Endothelial cell of umbilical vein (primary cell): ENCODE results near the gene OR10J4. TPM values are rescaled to one million over a fixed set of nuclear protein-coding genes. Genes with fewer than 3 reads are reported as not detected.

Source experiments
- BruUV-seq: library from RNA; stranded (reverse); fragments of 400-500 nt; replicated peaks from 2 replicates; lab custom pipeline; 2021; lab: Mats Ljungman, UMichigan
- CTCF ChIA-PET: fragments of 300-600, 350-600 bp; sonication (Branson Sonifier 250); formaldehyde crosslinking; loops from one replicate; lab custom pipeline; 2021; ENCODE audit warnings: antibody characterized with exemption, inconsistent platforms; lab: Charles Lee
- POLR2A ChIA-PET: fragments of 300-600, 350-600 bp; sonication (Branson Sonifier 250); formaldehyde crosslinking; loops from one replicate; lab custom pipeline; 2021; ENCODE audit warnings: antibody characterized with exemption, inconsistent platforms; lab: Charles Lee
- DNase-seq: peaks from one replicate; pipeline ENCODE4 v3.0.0-alpha.2; 2011; ENCODE audit warnings: low read depth, low spot score
- FAIRE-seq: peaks from 2 replicates; lab custom pipeline; 2011; peaks lifted over from hg19 to GRCh38; lab: Jason Lieb, UNC
- H2AFZ ChIP-seq: 2 replicates; pipeline ENCODE4 v1.6.0; 2012; ENCODE audit warnings: low read depth, low read length, control low read depth, inconsistent platforms
- H3K27ac ChIP-seq: 2 replicates; pipeline ENCODE4 v1.5.1; 2011; ENCODE audit warnings: low read depth, mild to moderate bottlenecking, control low read depth, low read length, moderate library complexity; ENCODE audit not compliant: insufficient read depth
- H3K27me3 ChIP-seq, 2 experiments: 2 replicates each; pipeline versions ENCODE4 v1.6.0 to v1.6.1; 2011; ENCODE audit warnings: low read length in 2 of 2, mixed read lengths in 1 of 2; ENCODE audit not compliant: control insufficient read depth in 2 of 2, insufficient read depth in 2 of 2
- H3K36me3 ChIP-seq, 2 experiments: 2 replicates in 1 of 2; 3 replicates in 1 of 2; pipeline ENCODE4 v1.5.1; 2011; ENCODE audit warnings: low read length in 2 of 2, mild to moderate bottlenecking in 1 of 2, moderate library complexity in 1 of 2; ENCODE audit not compliant: control insufficient read depth in 2 of 2, insufficient read depth in 2 of 2; ENCODE audit errors: extremely low read depth in 1 of 2
- H3K4me1 ChIP-seq: 3 replicates; pipeline ENCODE4 v1.5.1; 2011; ENCODE audit warnings: mild to moderate bottlenecking, low read length; ENCODE audit not compliant: control insufficient read depth, insufficient read depth; ENCODE audit errors: extremely low read depth
- H3K4me2 ChIP-seq: 2 replicates; pipeline ENCODE4 v1.6.1; 2011; ENCODE audit warnings: low read length, control low read depth, mixed read lengths; ENCODE audit not compliant: insufficient read depth
- H3K4me3 ChIP-seq, 3 experiments: fragments of 200-600 bp in 1 of 3; sonication (generic), shearing (Covaris generic) in 1 of 3; replicated peaks in 1 of 3; 2 replicates each; pipeline ENCODE4 v1.5.1; 2011 to 2016; ENCODE audit warnings: control low read depth in 3 of 3, low read length in 3 of 3, mild to moderate bottlenecking in 2 of 3, inconsistent platforms in 1 of 3, low read depth in 1 of 3, moderate library complexity in 1 of 3; ENCODE audit not compliant: insufficient read depth in 1 of 3
- H3K79me2 ChIP-seq: 2 replicates; pipeline ENCODE4 v1.6.0; 2012; ENCODE audit warnings: low read length, inconsistent platforms; ENCODE audit not compliant: control insufficient read depth, insufficient read depth
- H3K9ac ChIP-seq: replicated peaks from 2 replicates; pipeline ENCODE3; 2011; ENCODE audit warnings: low read length, control low read depth; ENCODE audit not compliant: insufficient read depth; ENCODE audit errors: extremely low read depth
- H3K9me1 ChIP-seq: replicated peaks from 3 replicates; pipeline ENCODE4 v1.6.0; 2011; ENCODE audit warnings: mild to moderate bottlenecking, low read length; ENCODE audit not compliant: control insufficient read depth, insufficient read depth; ENCODE audit errors: extremely low read depth
- H3K9me3 ChIP-seq: replicated peaks from 2 replicates; pipeline ENCODE4 v1.5.1; 2012; ENCODE audit warnings: low read length, inconsistent platforms; ENCODE audit not compliant: control insufficient read depth, insufficient read depth
- H4K20me1 ChIP-seq: replicated peaks from 2 replicates; pipeline ENCODE3; 2011; ENCODE audit warnings: mild to moderate bottlenecking, low read length; ENCODE audit not compliant: control insufficient read depth, insufficient read depth; ENCODE audit errors: extremely low read depth
- CTCF ChIP-seq, 2 donors: IDR thresholded peaks; 1 replicate in 1 of 2; 2 replicates in 1 of 2; pipeline ENCODE4 v1.5.1; 2011; ENCODE audit warnings: low read length in 2 of 2, mild to moderate bottlenecking in 2 of 2, moderate library complexity in 2 of 2, control low read depth in 1 of 2, inconsistent platforms in 1 of 2, low read depth in 1 of 2; ENCODE audit not compliant: insufficient read depth in 1 of 2; ENCODE audit errors: extremely low read depth in 1 of 2
- EZH2 ChIP-seq: IDR thresholded peaks from 2 replicates; pipeline ENCODE4 v1.6.1; 2012; ENCODE audit warnings: borderline replicate concordance, low read depth, mild to moderate bottlenecking, moderate library complexity, low read length, inconsistent platforms; ENCODE audit not compliant: severe bottlenecking
- FOS ChIP-seq: IDR thresholded peaks from 2 replicates; pipeline ENCODE4 v1.6.1; 2011; ENCODE audit warnings: mild to moderate bottlenecking, low read length, moderate library complexity, borderline replicate concordance; ENCODE audit not compliant: insufficient read depth
- GATA2 ChIP-seq: IDR thresholded peaks from 2 replicates; pipeline ENCODE4 v1.7.0; 2011; ENCODE audit warnings: low read depth, mild to moderate bottlenecking, moderate library complexity, mixed read lengths, low read length; ENCODE audit not compliant: insufficient read length, insufficient read depth
- JUN ChIP-seq: IDR thresholded peaks from 2 replicates; pipeline ENCODE4 v1.6.1; 2011; ENCODE audit warnings: borderline replicate concordance, low read depth; ENCODE audit not compliant: insufficient read length, insufficient read depth
- MAX ChIP-seq: IDR thresholded peaks from 2 replicates; pipeline ENCODE4 v1.6.1; 2011; ENCODE audit not compliant: insufficient read depth, insufficient read length
- MYC ChIP-seq: IDR thresholded peaks from one replicate; pipeline ENCODE4 v1.6.1; 2011; ENCODE audit warnings: mild to moderate bottlenecking, low read depth, low read length
- POLR2A ChIP-seq: IDR thresholded peaks from 2 replicates; pipeline ENCODE4 v1.6.1; 2012; ENCODE audit warnings: low read depth, mild to moderate bottlenecking, control low read depth, low read length
- POLR2AphosphoS5 ChIP-seq: IDR thresholded peaks from 2 replicates; pipeline ENCODE4 v1.6.1; 2012; ENCODE audit warnings: low read depth, mild to moderate bottlenecking, control low read depth, low read length, moderate library complexity; ENCODE audit not compliant: insufficient read depth
- dilution Hi-C: fragments of 300-500 bp; cut with MboI; formaldehyde crosslinking; loops from one replicate; pipeline ENCODE4 v1.15.0; 2019; ENCODE audit warnings: low sequenced_read_pairs; ENCODE audit not compliant: extremely low pct_ligation_motif_present
- intact Hi-C: fragments of 100-400 bp; cut with micrococcal nuclease; formaldehyde crosslinking; loops from one replicate; pipeline ENCODE4 v1.10.0; 2022
- polyA plus RNA-seq, 4 experiments: library from polyadenylated mRNA; depleted of rRNA in 3 of 4; stranded (reverse) in 3 of 4; unstranded in 1 of 4; fragments of >200 nt; gene quantifications; 2 replicates each; pipeline versions ENCODE4 v1.2.1 to v1.2.3, GENCODE V29; 2011 to 2012; ENCODE audit warnings: missing spikeins in 1 of 4
- total RNA-seq: library from RNA; stranded (reverse); gene quantifications from 2 replicates; pipeline ENCODE4 v1.2.3, GENCODE V29; 2021

OR10J4 gene
- total and polyA plus RNA-seq, 2 donors (not counting 3 experiments of a cell fraction or from before 2014, with no cell fraction given) = not detected

- H3K9ac ChIP-seq = no peak overlapping the region
- peaks cover 3% of the 10 kb centered on the region for H3K4me1 ChIP-seq
- H3K9me3 ChIP-seq = no peaks in the 10 kb centered on the region
- POLR2A ChIA-PET = no interaction called here
- dilution Hi-C loops = no loop called here
- CTCF ChIA-PET = interaction anchor here (0.7 kb wide), 1 partner anchor 29 kb away, joined by 3 read pairs; no protein-coding TSS in a partner anchor
- no peaks in the 10 kb centered on the region for H3K36me3 ChIP-seq
- no peak overlapping the region for H2AFZ ChIP-seq
- no peak overlapping the region for H3K4me3 ChIP-seq
- H3K9me1 ChIP-seq = no peaks in the 10 kb centered on the region
- FAIRE-seq (no peak), DNase-seq (no peak)
- intact Hi-C loops = no loop called here
- no peaks in the 10 kb centered on the region for H3K27me3 ChIP-seq
- TF ChIP-seq POLR2AphosphoS5 = no peak
- no peak for TF ChIP-seq FOS
- no peak for TF ChIP-seq CTCF (IDR thresholded peaks at IDR 0.05; ENCODE audit: extremely low read depth in 1 of 2, insufficient read depth in 1 of 2, low read depth in 1 of 2, low read length in 2 of 2)
- TF ChIP-seq EZH2 = no peak
- TF ChIP-seq POLR2A = no peak
- no peak for TF ChIP-seq MAX
- no peak for TF ChIP-seq MYC
- TF ChIP-seq JUN = no peak
- TF ChIP-seq GATA2 = no peak
- no peak overlapping the region for H3K4me2 ChIP-seq
- H3K79me2 ChIP-seq = no peaks in the 10 kb centered on the region
- no TSS peak for BruUV-seq
- H3K27ac ChIP-seq = no peak overlapping the region
- no peaks in the 10 kb centered on the region for H4K20me1 ChIP-seq
Measured at GRCh38 chr1:159442428-159442827, 10.4 kb downstream of the OR10J4 start.
